Stimulated activated naive CD4-positive, alpha-beta T cell treated with Interleukin-2 at 50 U/mL for 16 hours (primary cell): ENCODE data around the gene CHST7.

Source experiments
- DNase-seq: peaks from one replicate; lab custom pipeline; 2025; lab: John Stamatoyannopoulos, UW

The CHST7 gene

GRCh38 chrX:46607916-46608315 is 34.4 kb downstream of the CHST7 start:
- no peak for DNase-seq

DNA sequence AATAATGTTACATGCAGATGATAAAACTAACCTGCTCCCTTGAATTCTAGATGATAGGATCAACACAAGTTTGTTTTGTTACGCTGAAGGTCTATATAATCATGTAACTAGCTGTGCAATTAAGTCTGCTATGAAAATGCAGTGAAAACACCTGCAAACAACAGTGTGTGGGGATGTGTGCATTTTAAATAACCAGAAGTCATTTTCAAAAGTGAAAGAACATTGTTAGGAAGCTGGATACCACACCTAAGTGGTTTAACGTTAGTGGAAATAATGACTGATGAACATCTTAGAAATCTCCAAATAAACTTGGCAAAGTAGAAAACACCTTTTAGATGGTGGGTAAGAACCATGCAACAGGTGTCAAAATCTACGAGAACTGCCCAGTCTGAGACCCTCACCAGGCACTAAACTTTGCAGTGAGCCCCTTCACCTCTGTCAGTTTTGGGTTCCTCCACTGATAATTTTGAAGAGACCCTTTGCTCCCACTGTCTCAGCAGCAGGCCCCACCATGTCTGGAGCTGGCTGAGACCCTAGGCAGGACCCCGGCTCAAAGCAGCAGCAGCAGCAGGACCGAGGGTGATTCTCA is 36.6 kb downstream of the CHST7 start:
- no peak for DNase-seq

DNA sequence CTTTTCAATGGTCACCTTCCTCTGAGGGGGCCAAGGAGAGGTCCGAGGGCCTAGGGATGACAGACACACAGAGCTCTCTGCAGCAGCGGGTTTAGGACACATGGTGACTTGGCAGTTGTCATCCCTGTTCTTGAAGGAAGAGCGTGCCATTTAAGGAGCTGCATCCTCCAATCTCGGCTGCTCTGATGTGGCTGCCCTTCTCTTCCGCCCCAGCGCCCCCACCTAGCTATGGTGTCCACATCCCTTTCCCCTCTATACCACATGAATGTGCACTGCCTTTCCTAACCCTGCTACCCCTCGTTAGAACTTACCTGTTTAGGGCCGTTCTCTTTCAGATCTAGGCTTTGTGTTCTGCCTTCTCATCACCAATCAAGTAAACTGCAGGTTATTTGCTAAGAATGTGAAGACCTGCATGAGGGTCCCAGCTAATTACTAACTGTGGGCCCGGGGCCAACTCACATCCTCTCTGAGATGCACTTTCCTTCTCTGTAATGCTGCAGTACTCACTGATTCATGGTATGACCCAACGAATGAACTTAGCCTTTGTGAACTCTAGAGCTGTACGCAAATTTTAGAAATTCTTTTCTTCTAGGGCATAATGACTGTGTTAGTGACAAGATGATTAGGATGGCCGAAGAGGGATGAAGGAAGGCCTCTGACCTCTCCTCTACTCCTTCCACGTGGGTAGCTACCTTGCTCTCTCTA is 38.2 kb downstream of the CHST7 start:
- no peak for DNase-seq

DNA sequence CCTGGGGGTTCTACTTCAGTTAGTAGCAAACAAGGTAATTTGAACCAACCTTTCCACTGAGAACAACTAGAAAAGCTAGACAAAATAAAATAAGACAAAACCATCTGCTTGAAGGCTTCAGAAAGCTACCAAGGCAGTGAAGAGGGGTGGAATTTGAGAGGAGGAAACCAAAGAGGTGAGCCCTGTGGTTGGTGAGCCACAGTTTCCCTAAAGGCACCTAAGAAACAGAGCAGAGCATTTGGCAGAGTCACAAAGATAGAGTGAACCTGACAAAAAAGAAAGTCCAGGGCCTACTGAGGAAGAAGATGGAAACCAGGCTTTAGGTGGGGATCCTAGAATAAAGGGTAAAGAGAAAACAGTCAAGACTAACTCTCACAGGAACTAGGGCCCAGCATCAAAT is 44.3 kb downstream of the CHST7 start:
- DNase-seq, result no peak

GRCh38 chrX:46618947-46619346 is 45.4 kb downstream of the CHST7 start:
- no peak for DNase-seq

DNA sequence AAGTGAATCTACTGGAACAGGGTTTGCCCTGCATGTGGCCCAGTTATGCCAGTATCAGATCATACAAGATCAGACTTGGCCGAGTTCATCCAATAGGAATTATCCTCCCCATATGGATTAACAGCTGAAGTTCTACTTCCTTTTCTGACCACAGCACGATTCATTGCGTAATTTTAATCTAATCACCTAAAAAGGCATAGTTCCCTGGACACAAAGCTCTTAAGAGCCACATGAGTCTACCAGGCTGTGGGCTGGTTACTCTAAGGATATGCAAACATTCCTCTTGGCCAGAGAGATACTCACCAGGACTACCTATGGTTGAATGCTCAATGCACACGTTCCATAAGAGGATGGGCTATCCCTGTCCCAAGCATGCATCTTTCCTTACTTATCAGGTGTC is 46.9 kb downstream of the CHST7 start:
- no peak for DNase-seq

- DNase-seq, result no peak
Measured at GRCh38 chrX:46621572-46621971, 48.0 kb downstream of the CHST7 start.

GRCh38 chrX:46624090-46624786 is 50.7 kb downstream of the CHST7 start:
- no peak for DNase-seq

DNA sequence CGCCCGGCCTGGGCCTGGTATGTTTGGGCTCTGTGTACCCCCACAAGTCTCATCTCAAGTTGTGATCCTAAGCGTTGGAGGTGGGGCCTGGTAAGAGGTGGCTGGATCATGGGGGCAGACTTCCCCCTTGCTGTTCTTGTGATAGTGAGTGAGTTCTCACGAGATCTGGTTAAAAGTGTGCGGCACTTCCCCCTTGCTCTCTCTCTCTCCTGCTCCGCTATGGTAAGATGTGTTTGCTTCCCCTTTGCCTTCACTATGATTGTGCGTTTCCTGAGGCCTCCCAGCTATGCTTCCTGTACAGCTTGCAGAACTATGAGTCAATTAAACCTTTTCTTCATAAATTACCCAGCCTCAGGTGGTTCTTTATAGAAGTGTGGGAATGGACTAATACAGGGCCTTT is 53.0 kb downstream of the CHST7 start:
- DNase-seq, result peak; percentile 22

- no peak for DNase-seq
Measured at GRCh38 chrX:46627062-46627461, 53.5 kb downstream of the CHST7 start.

DNA sequence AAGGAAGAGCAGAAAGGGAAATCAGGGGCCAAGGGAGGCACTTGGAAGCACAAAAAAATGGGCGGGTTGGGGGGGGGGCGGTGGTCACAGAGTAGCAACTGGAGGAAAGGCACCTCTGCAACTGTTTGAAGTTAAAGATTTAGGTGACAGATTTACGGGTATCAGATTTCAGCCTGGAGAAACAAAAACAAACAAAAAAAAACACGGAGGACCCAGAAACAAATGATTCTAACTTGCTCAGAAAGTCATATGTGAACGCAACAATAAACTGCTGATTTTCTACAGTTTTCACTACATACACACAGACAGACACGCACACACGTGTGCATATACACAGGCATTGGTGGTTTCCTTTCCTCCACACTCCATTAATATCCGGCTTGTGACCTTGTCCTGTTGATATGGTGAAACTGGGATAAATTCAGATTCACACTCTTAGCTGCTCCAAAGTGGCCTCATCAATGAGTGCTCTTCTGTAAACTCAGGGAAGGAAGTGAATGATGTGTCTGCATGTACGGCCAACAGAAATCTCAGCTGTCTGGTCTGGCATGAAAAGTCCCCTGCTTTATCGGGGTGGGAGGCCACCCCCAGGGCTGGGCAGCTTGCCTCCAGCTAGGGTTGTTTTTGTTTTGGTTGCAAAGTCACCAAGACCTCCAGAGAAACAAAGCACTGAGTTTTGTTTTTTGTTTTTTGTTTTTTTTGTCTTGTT is 54.3 kb downstream of the CHST7 start:
- DNase-seq, result no peak

GRCh38 chrX:46628460-46629371 is 55.2 kb downstream of the CHST7 start:
- DNase-seq, result peak; percentile 20

DNA sequence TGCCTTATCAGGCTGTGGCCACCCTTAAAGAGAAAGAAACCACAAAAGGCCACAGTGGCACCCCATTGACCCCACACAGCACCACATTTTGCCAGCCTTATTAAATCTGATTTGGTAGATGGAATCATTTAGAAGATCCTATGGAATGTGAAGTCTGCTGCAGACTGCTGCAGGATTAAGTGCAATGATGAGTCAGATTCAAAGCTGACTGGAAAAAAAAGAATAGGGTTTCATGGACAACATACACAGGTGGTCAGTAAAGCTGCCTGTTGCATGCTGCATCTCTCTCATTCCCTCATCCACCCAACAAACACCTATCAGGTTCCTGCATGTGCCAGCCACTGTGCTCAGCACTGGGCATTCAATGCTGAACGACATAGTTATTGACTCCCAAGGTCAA is 56.6 kb downstream of the CHST7 start:
- no peak for DNase-seq

- no peak for DNase-seq
Measured at GRCh38 chrX:46634577-46634976, 61.0 kb downstream of the CHST7 start.

DNA sequence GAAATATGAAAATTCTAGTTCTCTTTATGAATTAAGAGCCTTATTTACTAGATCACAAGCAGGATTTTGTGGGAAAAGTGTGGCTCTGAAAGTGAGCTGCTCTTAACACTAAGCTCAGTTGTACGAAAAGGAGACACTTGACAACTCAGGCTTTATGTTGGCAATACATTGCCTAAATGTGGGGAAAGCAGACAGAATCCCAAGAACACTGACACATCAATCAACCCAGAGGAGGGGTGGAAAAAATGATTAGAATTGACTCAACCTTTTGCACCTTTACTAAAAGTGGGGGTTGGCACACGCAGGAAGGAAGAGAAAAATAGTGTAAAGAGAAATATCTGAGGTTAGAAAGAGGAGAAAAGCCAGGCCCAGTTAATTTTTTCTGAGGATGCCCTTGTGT is 61.6 kb downstream of the CHST7 start:
- DNase-seq, result no peak

DNA sequence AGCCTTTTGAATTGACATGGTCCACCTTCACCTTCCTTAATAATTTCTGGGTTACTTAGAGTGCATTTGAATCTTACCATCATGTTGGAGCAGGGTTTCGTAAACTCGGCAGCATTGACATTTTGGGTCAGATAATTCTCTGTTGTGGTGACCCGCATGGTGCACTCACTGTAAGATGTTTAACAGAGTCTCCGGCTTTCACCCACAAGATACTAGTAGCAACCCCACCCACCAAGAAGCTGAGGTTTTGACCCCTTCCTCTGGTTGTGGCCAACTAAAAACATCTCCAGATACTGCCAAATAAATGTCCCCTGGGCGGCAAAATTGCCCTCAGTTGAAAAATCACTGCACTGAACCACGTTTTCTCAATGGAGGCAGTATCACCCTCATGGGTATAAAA is 62.7 kb downstream of the CHST7 start:
- no peak for DNase-seq

DNA sequence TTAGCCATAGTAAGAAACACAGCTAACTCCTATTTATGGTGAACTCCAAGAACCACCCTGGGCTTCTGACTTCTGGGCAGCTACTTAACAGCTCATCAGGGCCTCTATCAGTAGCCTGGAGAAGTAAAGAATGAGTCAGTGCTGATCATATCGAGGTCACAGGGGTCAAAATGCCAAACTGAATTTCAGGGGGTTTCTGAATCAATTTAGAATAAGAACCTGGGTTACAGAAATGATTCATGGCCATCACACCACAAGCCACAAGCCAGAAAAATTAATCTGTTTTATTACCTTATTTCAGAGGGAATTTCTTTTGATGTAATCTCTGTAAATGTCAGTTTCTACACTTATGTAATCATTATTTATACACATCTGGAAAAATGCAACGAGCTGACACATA is 64.4 kb downstream of the CHST7 start:
- no peak for DNase-seq

GRCh38 chrX:46642145-46642544 is 68.6 kb downstream of the CHST7 start:
- DNase-seq, result no peak

DNA sequence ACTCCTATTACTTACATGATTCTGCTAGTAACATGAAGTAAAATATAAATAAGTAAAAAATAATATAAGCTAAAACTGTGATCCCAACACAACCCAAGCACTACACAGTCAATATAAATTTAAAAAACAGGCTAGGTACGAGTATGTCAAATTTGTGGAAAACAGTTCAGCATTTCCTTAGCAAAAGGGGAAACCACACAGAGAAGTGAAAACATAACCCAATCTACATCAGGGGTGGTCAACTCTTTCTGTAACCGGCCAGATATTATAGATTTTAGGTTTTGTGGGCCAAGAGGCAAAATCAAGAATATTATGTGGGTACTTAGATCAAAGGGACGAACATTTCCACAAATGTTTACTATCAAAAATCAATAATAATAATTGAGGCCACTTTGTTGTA is 70.1 kb downstream of the CHST7 start:
- DNase-seq, result no peak

DNA sequence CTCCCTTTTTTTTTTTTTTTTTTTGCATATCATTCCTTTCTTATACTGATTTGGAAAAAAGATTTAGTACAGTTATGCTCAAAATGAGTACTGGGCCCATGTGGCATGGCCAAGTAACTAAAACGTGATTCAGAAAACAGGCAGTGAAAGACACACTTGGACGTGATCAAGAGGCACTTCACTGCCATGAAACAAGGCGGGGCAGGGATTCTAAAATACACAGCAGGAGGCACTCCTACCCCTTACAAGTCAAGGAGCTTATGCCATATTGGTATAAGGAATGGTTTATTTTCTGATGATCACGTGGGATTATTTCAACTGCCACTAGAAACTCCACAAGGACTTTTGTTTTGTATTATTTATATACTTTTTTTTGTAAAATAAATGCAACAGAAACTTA is 72.0 kb downstream of the CHST7 start:
- DNase-seq, result no peak

- no peak for DNase-seq
Measured at GRCh38 chrX:46647251-46647650, 73.7 kb downstream of the CHST7 start.
